HepG2 (cell line): Measurements from ENCODE around the gene RPL22L1. TPM values are rescaled to one million over a fixed set of nuclear protein-coding genes. Genes with fewer than 3 reads are reported as not detected.
A peak's percentile ranks its signal among the peaks of the same experiment; 100 is the strongest.

Source experiments
- GZF1 ChIP-seq: sonication (generic); formaldehyde crosslinking; IDR thresholded peaks from 2 replicates; pipeline ENCODE4 v1.5.1; 2020; ENCODE audit warnings: mild to moderate bottlenecking, missing genetic modification reagents
- HIVEP1 ChIP-seq: sonication (generic); formaldehyde crosslinking; IDR thresholded peaks from 2 replicates; pipeline ENCODE4 v1.4.0; 2020; ENCODE audit warnings: mild to moderate bottlenecking, missing genetic modification reagents
- HNF4G ChIP-seq, 2 experiments: sonication (generic) in 1 of 2; formaldehyde crosslinking in 1 of 2; IDR thresholded peaks; 2 replicates each; pipeline versions ENCODE4 v1.4.0 to v1.6.1; 2011 to 2020; ENCODE audit warnings: borderline replicate concordance in 2 of 2, low read depth in 2 of 2, mild to moderate bottlenecking in 2 of 2, low read length in 1 of 2, missing genetic modification reagents in 1 of 2, moderate library complexity in 1 of 2
- MAFG ChIP-seq: sonication (generic); formaldehyde crosslinking; IDR thresholded peaks from 2 replicates; pipeline ENCODE4 v1.5.1; 2020; ENCODE audit warnings: mild to moderate bottlenecking, missing genetic modification reagents
- POGK ChIP-seq: sonication (generic); formaldehyde crosslinking; conservative IDR thresholded peaks from 2 replicates; pipeline ENCODE4 v1.8.0; 2022; ENCODE audit warnings: mild to moderate bottlenecking, moderate library complexity, missing genetic modification reagents
- RERE ChIP-seq: IDR thresholded peaks from 2 replicates; pipeline ENCODE4 v1.6.1; 2016; ENCODE audit warnings: low read depth, missing genetic modification reagents, missing compliant biosample characterization
- STAG1 ChIP-seq: sonication (generic); formaldehyde crosslinking; IDR thresholded peaks from 2 replicates; pipeline ENCODE4 v1.4.0; 2020; ENCODE audit warnings: missing genetic modification reagents
- TEAD3 ChIP-seq: optimal IDR thresholded peaks from 2 replicates; pipeline ENCODE3; 2016; ENCODE audit warnings: borderline replicate concordance
- TRIM22 ChIP-seq: fragments of 450-650 bp; IDR thresholded peaks from 2 replicates; pipeline ENCODE4 v1.6.1; 2017
- ZBTB21 ChIP-seq: sonication (generic); formaldehyde crosslinking; IDR thresholded peaks from 2 replicates; pipeline ENCODE4 v1.4.0; 2020; ENCODE audit warnings: missing genetic modification reagents
- ZNF142 ChIP-seq: sonication (generic); formaldehyde crosslinking; IDR thresholded peaks from 2 replicates; pipeline ENCODE4 v1.4.0; 2020; ENCODE audit warnings: missing genetic modification reagents
- ZNF546 ChIP-seq: sonication (generic); formaldehyde crosslinking; conservative IDR thresholded peaks from 2 replicates; pipeline ENCODE4 v1.8.1; 2023; ENCODE audit warnings: mild to moderate bottlenecking, missing genetic modification reagents
- ZNF7 ChIP-seq: IDR thresholded peaks from 2 replicates; pipeline ENCODE4 v1.6.1; 2016; ENCODE audit warnings: missing biosample characterization, missing genetic modification reagents
- polyA plus RNA-seq, 8 experiments: library from polyadenylated mRNA; depleted of rRNA in 3 of 8; stranded (reverse) in 7 of 8; unstranded in 1 of 8; fragments of >200 nt; fragmentation: Illumina TruSeq in 4 of 8; extraction: Trizol in 4 of 8; gene quantifications; 2 replicates each; pipeline versions ENCODE4 v1.2.1 to v1.2.3, GENCODE V29; 2011 to 2016; ENCODE audit warnings: low read depth in 4 of 8, missing spikeins in 1 of 8, mixed read lengths in 1 of 8; ENCODE audit not compliant: insufficient read depth in 1 of 8
- total RNA-seq, 5 experiments: library from RNA; depleted of rRNA; stranded (reverse); fragments of >200 nt; fragmentation: Illumina TruSeq; extraction: Trizol; gene quantifications; 2 replicates each; pipeline ENCODE4 v1.2.3, GENCODE V29; 2016; ENCODE audit warnings: low read depth in 1 of 5

The RPL22L1 gene
- total and polyA plus RNA-seq, 2 of the 13 experiments (the other 11 are each of a cell fraction or from before 2014, with no cell fraction given), result 42.7 to 152 TPM

GRCh38 chr3:170869645-170870593 lies at the start of gene RPL22L1 (continued):
- TF ChIP-seq ZNF142, result 0 out of 2 replicates have a peak, but pooled peaks have one; percentile 43
- no peak for TF ChIP-seq GZF1
- peak; percentile 47 for TF ChIP-seq TEAD3 (CRISPR knock-in tag)
- TF ChIP-seq TRIM22, result no peak
- TF ChIP-seq HNF4G (IDR thresholded peaks at IDR 0.05; ENCODE audit: borderline replicate concordance, low read depth, low read length), result no peak
- TF ChIP-seq HNF4G (CRISPR knock-in tag; IDR thresholded peaks at IDR 0.05; ENCODE audit: borderline replicate concordance, low read depth), result 0 out of 2 replicates have a peak, but pooled peaks have one; percentile 60
- TF ChIP-seq POGK (CRISPR knock-in tag), result peak; percentile 96
- TF ChIP-seq RERE (CRISPR knock-in tag), result peak; percentile 66; the same call in 1 of the 2 replicates
- no peak for TF ChIP-seq ZBTB21
- TF ChIP-seq STAG1 (CRISPR knock-in tag), result no peak
- TF ChIP-seq ZNF7 (CRISPR knock-in tag), result peak; percentile 78
- peak; percentile 88 for TF ChIP-seq HIVEP1 (CRISPR knock-in tag)
- no peak for TF ChIP-seq MAFG (CRISPR knock-in tag)
- peak; percentile 75; the same call in 1 of the 2 replicates for TF ChIP-seq ZNF546 (CRISPR knock-in tag)
